ENCODE data around the gene SH3RF3. TPM values are rescaled to one million over a fixed set of nuclear protein-coding genes. Genes with fewer than 3 reads are reported as not detected.

The SH3RF3 gene
- 10.8 TPM for total RNA-seq

GRCh38 chr2:109128616-109129355 is at the start of gene SH3RF3:
TSS of gene SH3RF3 (plus strand) at chr2:109129205.
- Histone ChIP-seq H3K9me3 (no peaks in the 10 kb centered on the region), H3K27ac (peak within 1 kb of the TSS; percentile 66), H3K36me3 (no peaks in the 10 kb centered on the region), H3K4me3 (peak within 1 kb of the TSS; percentile 55 to 77), H3K27me3 (no peaks in the 10 kb centered on the region), H3K4me1 (peaks cover 37% of the 10 kb centered on the region)
- TF ChIP-seq POLR2AphosphoS5 (IDR thresholded peaks at IDR 0.05; ENCODE audit: insufficient read depth in 1 of 2, low read depth in 1 of 2) (peak in 1 of 2 donors; percentile 17), CTCF (IDR thresholded peaks at IDR 0.05) (no peak), POLR2A (IDR thresholded peaks at IDR 0.05) (no peak)
- intact Hi-C loops (cut with DNase I): loop anchor here (2.0 kb wide), 1 partner anchor 190 kb away; no protein-coding TSS in a partner anchor
- no peak for DNase-seq (ENCODE audit: extremely low spot score in 2 of 2)

GRCh38 chr2:109079590-109079989 is 49.4 kb upstream of the SH3RF3 start:
- no peak for DNase-seq (ENCODE audit: extremely low spot score in 2 of 2)
- H3K27me3 ChIP-seq: no peaks in the 10 kb centered on the region
- intact Hi-C loops (cut with DNase I): no loop called here

GRCh38 chr2:109080109-109080508 is 48.9 kb upstream of the SH3RF3 start:
- Histone ChIP-seq H3K4me3 (no peak overlapping the region), H3K9me3 (no peaks in the 10 kb centered on the region), H3K27ac (no peak overlapping the region), H3K36me3 (no peaks in the 10 kb centered on the region), H3K27me3 (no peaks in the 10 kb centered on the region), H3K4me1 (no peaks in the 10 kb centered on the region)
- TF ChIP-seq POLR2A (IDR thresholded peaks at IDR 0.05): no peak
- no peak for TF ChIP-seq CTCF (IDR thresholded peaks at IDR 0.05)
- TF ChIP-seq POLR2AphosphoS5 (IDR thresholded peaks at IDR 0.05; ENCODE audit: insufficient read depth in 1 of 2, low read depth in 1 of 2): no peak
- no peak for DNase-seq (ENCODE audit: extremely low spot score in 2 of 2)
- intact Hi-C loops (cut with DNase I): no loop called here

More at GRCh38 chr2:109079590-109079989, 49.4 kb upstream of the SH3RF3 start:
- no peak for TF ChIP-seq POLR2AphosphoS5 (IDR thresholded peaks at IDR 0.05; ENCODE audit: insufficient read depth in 1 of 2, low read depth in 1 of 2)
- TF ChIP-seq POLR2A (IDR thresholded peaks at IDR 0.05): no peak
- TF ChIP-seq CTCF (IDR thresholded peaks at IDR 0.05): no peak
- Histone ChIP-seq H3K4me3 (no peak overlapping the region), H3K36me3 (no peaks in the 10 kb centered on the region), H3K27ac (no peak overlapping the region), H3K9me3 (no peaks in the 10 kb centered on the region), H3K4me1 (no peaks in the 10 kb centered on the region)

GRCh38 chr2:109080757-109081156 is 48.2 kb upstream of the SH3RF3 start:
- Histone ChIP-seq H3K36me3 (no peaks in the 10 kb centered on the region), H3K27me3 (no peaks in the 10 kb centered on the region), H3K27ac (no peak overlapping the region), H3K4me1 (no peaks in the 10 kb centered on the region), H3K4me3 (no peak overlapping the region), H3K9me3 (no peaks in the 10 kb centered on the region)
- DNase-seq (ENCODE audit: extremely low spot score in 2 of 2): no peak
- intact Hi-C loops (cut with DNase I): no loop called here
- no peak for TF ChIP-seq POLR2A (IDR thresholded peaks at IDR 0.05)
- TF ChIP-seq POLR2AphosphoS5 (IDR thresholded peaks at IDR 0.05; ENCODE audit: insufficient read depth in 1 of 2, low read depth in 1 of 2): no peak

GRCh38 chr2:109081374-109081773 is 47.6 kb upstream of the SH3RF3 start:
- no peaks in the 10 kb centered on the region for H3K27me3 ChIP-seq
- no peaks in the 10 kb centered on the region for H3K4me1 ChIP-seq
- no peaks in the 10 kb centered on the region for H3K9me3 ChIP-seq
- H3K4me3 ChIP-seq: no peak overlapping the region
- no peaks in the 10 kb centered on the region for H3K36me3 ChIP-seq
- DNase-seq (ENCODE audit: extremely low spot score in 2 of 2): no peak
- TF ChIP-seq POLR2A (IDR thresholded peaks at IDR 0.05) (no peak), CTCF (IDR thresholded peaks at IDR 0.05) (no peak), POLR2AphosphoS5 (IDR thresholded peaks at IDR 0.05; ENCODE audit: insufficient read depth in 1 of 2, low read depth in 1 of 2) (no peak)
- intact Hi-C loops (cut with DNase I): no loop called here
- H3K27ac ChIP-seq: no peak overlapping the region

Data from vagina (tissue), 2 donors.